AG04450 (cell line): ENCODE data around the gene UGP2. TPM values are rescaled to one million over a fixed set of nuclear protein-coding genes. Genes with fewer than 3 reads are reported as not detected.
"Not testable (repeated sequence)": the region's sequence is repeated elsewhere in the genome, so short reads cannot be mapped to it uniquely, and the experiment has no call there.

Source experiments
- CTCF ChIA-PET: fragments of 300-600, 350-600 bp; formaldehyde crosslinking; extraction: SDS; loops from one replicate; lab custom pipeline; 2022; ENCODE audit warnings: antibody characterized with exemption, inconsistent platforms; lab: Charles Lee
- POLR2A ChIA-PET: fragments of 350-600 bp; formaldehyde crosslinking; extraction: SDS; loops from one replicate; lab custom pipeline; 2021; ENCODE audit warnings: antibody characterized with exemption, inconsistent platforms; lab: Yijun Ruan, JAX
- DNase-seq: peaks from one replicate; pipeline ENCODE4 v3.0.0-alpha.2; 2011; ENCODE audit warnings: low read depth, low spot score
- H3K27ac ChIP-seq: one replicate; pipeline ENCODE4 v1.5.1; 2012; ENCODE audit warnings: low read depth, low read length, control low read depth
- H3K27me3 ChIP-seq: one replicate; pipeline ENCODE4 v1.6.0; 2012; ENCODE audit warnings: low read length; ENCODE audit not compliant: control insufficient read depth, insufficient read depth
- H3K4me3 ChIP-seq: 2 replicates; pipeline ENCODE4 v1.5.1; 2011; ENCODE audit warnings: mild to moderate bottlenecking, low read depth, low read length, control low read depth
- H3K9me3 ChIP-seq: 2 replicates; pipeline ENCODE4 v1.5.1; 2012; ENCODE audit warnings: low read length; ENCODE audit not compliant: control insufficient read depth, insufficient read depth
- CTCF ChIP-seq: IDR thresholded peaks from 2 replicates; pipeline ENCODE4 v1.5.1; 2011; ENCODE audit warnings: low read depth, low read length, control low read depth, inconsistent platforms
- polyA plus RNA-seq: library from polyadenylated mRNA; depleted of rRNA; stranded (reverse); fragments of >200 nt; gene quantifications from 2 replicates; pipeline ENCODE4 v1.2.3, GENCODE V29; 2011

UGP2 gene
- polyA plus RNA-seq, 1 experiment: 121 TPM

- ChIA-PET CTCF (no interaction called here), POLR2A (no interaction called here)
- TF ChIP-seq CTCF: no peak
- H3K27ac ChIP-seq: no peak overlapping the region
- no peaks in the 10 kb centered on the region; the same call in none of the 2 replicates for H3K9me3 ChIP-seq
- H3K4me3 ChIP-seq: no peak overlapping the region
- no peaks in the 10 kb centered on the region for H3K27me3 ChIP-seq
- no peak for DNase-seq
Measured at GRCh38 chr2:63805412-63805811, 36.3 kb upstream of the UGP2 start.

GRCh38 chr2:63808036-63808435 is 33.7 kb upstream of the UGP2 start:
- POLR2A ChIA-PET, H3K9me3 ChIP-seq, DNase-seq, H3K27ac ChIP-seq, H3K27me3 ChIP-seq, CTCF ChIA-PET, H3K4me3 ChIP-seq: not testable (repeated sequence)

- DNase-seq, POLR2A ChIA-PET, H3K9me3 ChIP-seq, H3K27me3 ChIP-seq, H3K27ac ChIP-seq, CTCF ChIA-PET, H3K4me3 ChIP-seq: not testable (repeated sequence)
Measured at GRCh38 chr2:63808911-63809310, 32.8 kb upstream of the UGP2 start.

GRCh38 chr2:63811063-63811462 is 30.6 kb upstream of the UGP2 start:
- CTCF ChIA-PET: no interaction called here
- no peaks in the 10 kb centered on the region; the same call in 1 of the 2 replicates for H3K9me3 ChIP-seq
- POLR2A ChIA-PET: no interaction called here
- no peak for TF ChIP-seq CTCF
- H3K27ac ChIP-seq: no peak overlapping the region
- no peak for DNase-seq
- no peak overlapping the region for H3K4me3 ChIP-seq
- no peaks in the 10 kb centered on the region for H3K27me3 ChIP-seq

GRCh38 chr2:63811870-63812269 is 29.8 kb upstream of the UGP2 start:
- POLR2A ChIA-PET, CTCF ChIA-PET, H3K9me3 ChIP-seq, H3K27ac ChIP-seq, DNase-seq, H3K4me3 ChIP-seq, H3K27me3 ChIP-seq: not testable (repeated sequence)

GRCh38 chr2:63814114-63814513 is 27.6 kb upstream of the UGP2 start:
- ChIA-PET CTCF (interaction anchor here (0.7 kb wide), 1 partner anchor 197 kb away, joined by 3 read pairs; no protein-coding TSS in a partner anchor), POLR2A (no interaction called here)
- H3K4me3 ChIP-seq: no peak overlapping the region
- DNase-seq: no peak
- TF ChIP-seq CTCF: no peak
- H3K27me3 ChIP-seq: no peaks in the 10 kb centered on the region
- no peak overlapping the region for H3K27ac ChIP-seq
- H3K9me3 ChIP-seq: no peaks in the 10 kb centered on the region; the same call in 1 of the 2 replicates

GRCh38 chr2:63817382-63817781 is 24.3 kb upstream of the UGP2 start:
- no peak for TF ChIP-seq CTCF
- POLR2A ChIA-PET: no interaction called here
- no peak overlapping the region for H3K27ac ChIP-seq
- no peak overlapping the region for H3K4me3 ChIP-seq
- no peaks in the 10 kb centered on the region for H3K9me3 ChIP-seq
- CTCF ChIA-PET: no interaction called here
- no peaks in the 10 kb centered on the region for H3K27me3 ChIP-seq
- DNase-seq: no peak
